IPS-15b (cell line): Measurements from ENCODE around the gene MACROD1.

Experiments used
- H3K27me3 ChIP-seq: one replicate; pipeline ENCODE4 v1.6.1; 2013; ENCODE audit warnings: low read length; ENCODE audit not compliant: control insufficient read depth, insufficient read depth
- H3K36me3 ChIP-seq: one replicate; pipeline ENCODE4 v1.6.1; 2013; ENCODE audit warnings: low read length; ENCODE audit not compliant: control insufficient read depth, insufficient read depth
- H3K4me1 ChIP-seq: one replicate; pipeline ENCODE4 v1.6.1; 2013; ENCODE audit warnings: mild to moderate bottlenecking, low read length; ENCODE audit not compliant: control insufficient read depth, insufficient read depth
- H3K4me3 ChIP-seq: one replicate; pipeline ENCODE4 v1.5.1; 2013; ENCODE audit warnings: low read depth, low read length
- H3K9ac ChIP-seq: one replicate; pipeline ENCODE4 v1.6.1; 2013; ENCODE audit warnings: low read depth, mild to moderate bottlenecking, low read length
- H3K9me3 ChIP-seq: one replicate; pipeline ENCODE4 v1.6.1; 2013; ENCODE audit warnings: mild to moderate bottlenecking, low read length; ENCODE audit not compliant: control insufficient read depth, insufficient read depth

MACROD1 gene

DNA sequence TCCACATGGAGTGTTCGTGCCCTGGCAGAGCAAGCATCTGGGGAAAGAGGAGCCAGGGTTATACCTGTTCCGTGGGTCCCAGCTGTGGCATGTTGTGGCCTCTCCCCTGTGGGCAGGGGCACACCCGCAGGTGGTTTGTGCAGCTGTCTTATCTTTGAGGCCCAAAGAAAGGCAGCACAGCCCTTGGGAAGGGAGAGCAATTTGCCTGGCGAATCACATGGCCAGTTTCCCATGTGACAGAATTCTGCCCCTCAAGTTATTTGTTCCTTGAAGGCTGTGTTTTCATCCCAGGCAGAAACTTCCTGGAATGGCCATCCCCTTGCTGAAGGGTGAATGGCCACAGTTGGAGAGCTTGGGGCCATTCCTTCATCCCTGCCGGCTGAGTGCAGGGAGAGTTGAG lies 207.9 kb downstream of the MACROD1 start:
- H3K4me1 ChIP-seq: no peaks in the 10 kb centered on the region
- H3K9ac ChIP-seq: no peak overlapping the region
- no peaks in the 10 kb centered on the region for H3K9me3 ChIP-seq
- H3K4me3 ChIP-seq: no peak overlapping the region
- H3K27me3 ChIP-seq: no peaks in the 10 kb centered on the region
- peaks cover 38% of the 10 kb centered on the region for H3K36me3 ChIP-seq

DNA sequence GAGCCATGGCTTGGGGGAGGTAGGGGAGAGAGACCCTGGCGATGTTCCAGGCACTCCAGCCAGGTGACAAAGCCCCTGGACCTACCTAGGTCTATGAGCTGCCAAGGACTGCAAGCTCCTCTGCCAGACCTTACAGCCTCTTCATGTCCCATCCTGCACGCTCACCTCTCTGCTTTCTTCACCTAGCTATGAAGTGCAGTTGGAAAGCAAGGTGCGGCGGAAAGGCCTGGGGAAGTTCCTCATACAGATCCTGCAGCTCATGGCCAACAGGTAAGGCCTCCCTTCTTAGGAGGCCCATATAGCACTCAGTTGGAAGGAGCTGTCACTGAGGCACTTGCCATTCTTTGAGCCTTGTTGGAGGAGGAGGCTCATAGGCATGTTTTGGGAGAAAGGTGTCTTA lies 213.3 kb downstream of the MACROD1 start:
- H3K9ac ChIP-seq: no peak overlapping the region
- H3K27me3 ChIP-seq: no peaks in the 10 kb centered on the region
- peaks cover 46% of the 10 kb centered on the region for H3K36me3 ChIP-seq
- H3K9me3 ChIP-seq: no peaks in the 10 kb centered on the region
- H3K4me1 ChIP-seq: no peaks in the 10 kb centered on the region
- no peak overlapping the region for H3K4me3 ChIP-seq

DNA sequence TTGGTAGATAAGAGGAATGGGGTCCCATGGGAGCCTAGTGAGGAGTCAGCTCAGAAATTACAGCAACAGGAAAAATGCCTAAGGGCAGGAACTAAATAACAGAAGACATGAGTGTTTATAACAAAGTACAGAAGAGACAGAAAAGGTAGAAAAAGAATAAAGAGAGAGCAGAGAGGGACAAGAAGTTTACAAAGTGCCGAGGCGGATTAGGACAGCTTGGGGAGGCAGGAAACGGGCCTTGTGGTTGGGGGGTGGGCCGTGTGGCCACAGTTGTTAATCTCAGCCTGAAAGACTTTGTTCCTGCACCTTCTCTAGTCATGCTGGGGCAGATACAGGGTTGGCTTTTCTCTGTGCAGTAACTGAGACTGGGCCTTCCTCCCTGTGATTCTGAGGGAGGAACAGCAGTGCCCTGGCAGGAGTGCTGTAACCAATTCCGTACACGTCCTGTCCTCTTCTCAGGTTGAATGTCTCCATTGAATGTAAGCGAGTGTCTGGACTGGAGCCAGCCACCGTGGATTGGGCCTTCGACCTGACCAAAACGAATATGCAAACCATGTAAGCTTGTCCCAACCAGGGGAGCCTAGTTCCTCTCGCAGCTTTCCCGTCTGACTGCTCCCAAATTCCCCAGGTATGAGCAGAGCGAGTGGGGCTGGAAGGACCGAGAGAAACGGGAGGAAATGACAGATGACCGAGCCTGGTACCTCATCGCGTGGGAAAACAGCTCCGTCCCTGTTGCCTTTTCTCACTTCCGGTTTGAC lies 214.0 kb downstream of the MACROD1 start:
- Histone ChIP-seq H3K4me3 (no peak overlapping the region), H3K4me1 (no peaks in the 10 kb centered on the region), H3K9me3 (no peaks in the 10 kb centered on the region), H3K27me3 (no peaks in the 10 kb centered on the region), H3K9ac (no peak overlapping the region), H3K36me3 (peaks cover 43% of the 10 kb centered on the region)
